Measurements from ENCODE around the gene LMBRD2.
"Not testable (repeated sequence)": the region's sequence is repeated elsewhere in the genome, so short reads cannot be mapped to it uniquely, and the experiment has no call there.

LMBRD2 gene

DNA sequence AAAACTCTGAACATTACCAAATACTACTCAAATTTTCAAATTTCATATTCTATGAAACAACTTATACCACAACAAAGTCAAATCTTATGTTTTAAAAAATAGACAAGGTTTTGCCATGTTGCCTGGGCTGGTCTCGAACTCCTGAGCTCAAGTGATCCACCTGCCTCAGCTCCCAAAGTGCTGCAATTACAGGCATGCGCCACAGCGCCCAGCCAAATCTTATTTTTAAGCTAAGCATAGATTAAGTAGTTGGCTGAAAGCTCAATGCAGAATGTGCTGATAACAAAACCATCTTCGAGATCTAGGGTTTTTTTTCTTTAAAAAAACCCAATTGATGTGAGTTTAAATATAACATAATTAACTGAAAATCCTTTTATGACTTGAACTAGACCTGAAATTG, 6.4 kb downstream of the LMBRD2 start:
- ChIA-PET CTCF (no interaction called here), POLR2A (no interaction called here)
- peaks cover 0 to 2% (median under 1%) of the 10 kb centered on the region in 5 experiments for H3K9me3 ChIP-seq (ENCODE audit: control extremely low read depth in 1 of 5, control insufficient read depth in 4 of 5, insufficient read depth in 2 of 5, low read depth in 1 of 5, low read length in 4 of 5)
- peaks cover 0 to 5% (median 5%) of the 10 kb centered on the region in 4 experiments for H3K4me1 ChIP-seq (ENCODE audit: control extremely low read depth in 1 of 4, control insufficient read depth in 4 of 4, insufficient read depth in 4 of 4, low read length in 3 of 4)
- H3K4me3 ChIP-seq (ENCODE audit: control insufficient read depth in 1 of 7, extremely low read depth in 1 of 7, insufficient read depth in 4 of 7, low read depth in 2 of 7, low read length in 6 of 7): no peak overlapping the region
- WGBS (ENCODE audit: insufficient coverage): 100% methylated on average over 1 of the region's 4 CpGs
- no peak overlapping the region for H3K27ac ChIP-seq (ENCODE audit: insufficient read depth in 1 of 2, low read depth in 1 of 2, low read length in 2 of 2, poor library complexity in 1 of 2, severe bottlenecking in 2 of 2)
- DNase-seq: peak in 1 of 3 donors; percentile 14
- no peaks in the 10 kb centered on the region for H3K27me3 ChIP-seq (replicated peaks in 2 of 5; ENCODE audit: control insufficient read depth in 4 of 5, insufficient read depth in 5 of 5, low read length in 4 of 5)
- H3K36me3 ChIP-seq (ENCODE audit: control insufficient read depth in 4 of 4, insufficient read depth in 4 of 4, low read length in 3 of 4): peaks cover 6 to 19% (median 10%) of the 10 kb centered on the region in 4 experiments

DNA sequence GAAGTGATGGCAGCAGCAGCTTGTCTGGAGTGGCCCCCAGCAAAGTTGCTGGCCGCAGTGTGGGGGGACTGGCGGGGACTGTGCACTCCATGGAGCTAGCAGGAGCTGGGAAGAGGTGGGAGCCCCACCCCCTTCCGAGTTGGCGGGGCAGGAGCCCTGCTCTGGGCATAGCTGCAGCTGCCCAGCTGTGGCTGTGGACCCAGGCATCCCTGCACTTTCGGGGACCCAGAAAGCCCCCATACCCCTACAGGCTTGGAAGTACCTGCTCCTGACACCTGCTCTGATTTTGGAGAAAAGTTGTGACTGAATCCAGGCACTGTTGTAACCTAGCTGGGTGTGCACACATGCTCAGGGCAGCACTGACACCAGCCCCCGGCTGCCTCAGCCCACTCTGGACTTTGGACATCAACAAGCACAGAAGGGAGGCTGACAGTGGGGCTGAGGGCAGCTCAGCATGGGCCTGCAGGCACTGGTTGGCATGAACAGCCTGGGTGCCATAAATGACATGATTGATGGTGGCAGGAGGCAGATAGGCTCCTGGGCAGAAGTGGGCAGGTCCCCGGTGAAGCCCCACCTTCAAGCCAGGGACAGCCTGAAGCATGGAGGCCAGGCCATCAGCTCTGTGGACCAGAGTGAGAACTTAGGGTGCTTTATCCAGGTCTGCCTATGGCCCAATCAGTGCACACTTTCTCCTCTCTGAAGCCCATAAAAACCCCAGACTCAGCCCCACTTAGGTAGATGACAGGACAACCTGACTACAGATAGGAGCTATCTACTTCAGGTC, 12.6 kb downstream of the LMBRD2 start:
- ChIA-PET POLR2A (interaction anchor here (0.6 kb wide), 1 partner anchor 65 kb away, joined by 3 read pairs; no protein-coding TSS in a partner anchor), CTCF (interaction anchor here (1.4 to 1.7 kb wide), 2 partner anchors 10 to 13 kb away, joined by 3 to 5 read pairs; partner anchors contain the start of genes LMBRD2 and SKP2)
- Histone ChIP-seq H3K36me3 (ENCODE audit: control insufficient read depth in 4 of 4, insufficient read depth in 4 of 4, low read length in 3 of 4) (peaks cover 12 to 36% (median 16%) of the 10 kb centered on the region in 4 experiments), H3K9me3 (ENCODE audit: control extremely low read depth in 1 of 5, control insufficient read depth in 4 of 5, insufficient read depth in 2 of 5, low read depth in 1 of 5, low read length in 4 of 5) (peaks cover 0 to 16% (median 12%) of the 10 kb centered on the region in 5 experiments), H3K27me3 (replicated peaks in 2 of 5; ENCODE audit: control insufficient read depth in 4 of 5, insufficient read depth in 5 of 5, low read length in 4 of 5) (no peaks in the 10 kb centered on the region), H3K27ac (ENCODE audit: insufficient read depth in 1 of 2, low read depth in 1 of 2, low read length in 2 of 2, poor library complexity in 1 of 2, severe bottlenecking in 2 of 2) (no peak overlapping the region), H3K4me1 (ENCODE audit: control extremely low read depth in 1 of 4, control insufficient read depth in 4 of 4, insufficient read depth in 4 of 4, low read length in 3 of 4) (no peaks in the 10 kb centered on the region), H3K4me3 (ENCODE audit: control insufficient read depth in 1 of 7, extremely low read depth in 1 of 7, insufficient read depth in 4 of 7, low read depth in 2 of 7, low read length in 6 of 7) (no peak overlapping the region)
- peak in 1 of 3 donors; percentile 5 for DNase-seq
- WGBS (ENCODE audit: insufficient coverage): 96% methylated on average over 3 of the region's 7 CpGs

DNA sequence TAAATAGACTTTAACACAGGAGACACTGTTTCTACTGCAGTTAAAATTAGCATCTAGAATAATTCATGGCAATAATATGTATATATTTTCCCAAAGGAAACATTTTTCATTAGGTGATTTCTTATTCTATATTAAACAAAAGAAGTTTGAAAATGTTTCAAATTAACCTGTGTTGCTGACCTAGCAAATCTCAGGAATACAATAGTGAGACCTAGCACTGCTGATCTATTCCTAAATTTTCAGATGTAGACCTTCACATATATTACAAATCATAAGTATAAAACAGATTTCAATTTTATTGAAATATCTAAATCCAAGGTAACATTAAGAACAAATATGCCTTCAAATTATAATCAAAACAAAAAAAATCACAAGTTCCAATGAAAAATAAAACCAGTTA, 15.1 kb downstream of the LMBRD2 start:
- H3K4me3 ChIP-seq (ENCODE audit: control insufficient read depth in 1 of 7, extremely low read depth in 1 of 7, insufficient read depth in 4 of 7, low read depth in 2 of 7, low read length in 6 of 7): no peak overlapping the region
- peaks cover 0 to 16% (median 14%) of the 10 kb centered on the region in 5 experiments for H3K9me3 ChIP-seq (ENCODE audit: control extremely low read depth in 1 of 5, control insufficient read depth in 4 of 5, insufficient read depth in 2 of 5, low read depth in 1 of 5, low read length in 4 of 5)
- no peaks in the 10 kb centered on the region for H3K4me1 ChIP-seq (ENCODE audit: control extremely low read depth in 1 of 4, control insufficient read depth in 4 of 4, insufficient read depth in 4 of 4, low read length in 3 of 4)
- H3K27ac ChIP-seq (ENCODE audit: insufficient read depth in 1 of 2, low read depth in 1 of 2, low read length in 2 of 2, poor library complexity in 1 of 2, severe bottlenecking in 2 of 2): no peak overlapping the region
- POLR2A ChIA-PET: no interaction called here
- CTCF ChIA-PET: interaction anchor here (1.4 kb wide), 1 partner anchor 13 kb away, joined by 5 read pairs; no protein-coding TSS in a partner anchor
- no peaks in the 10 kb centered on the region for H3K27me3 ChIP-seq (replicated peaks in 2 of 5; ENCODE audit: control insufficient read depth in 4 of 5, insufficient read depth in 5 of 5, low read length in 4 of 5)
- no peak for DNase-seq
- peaks cover 10 to 34% (median 14%) of the 10 kb centered on the region in 4 experiments for H3K36me3 ChIP-seq (ENCODE audit: control insufficient read depth in 4 of 4, insufficient read depth in 4 of 4, low read length in 3 of 4)

DNA sequence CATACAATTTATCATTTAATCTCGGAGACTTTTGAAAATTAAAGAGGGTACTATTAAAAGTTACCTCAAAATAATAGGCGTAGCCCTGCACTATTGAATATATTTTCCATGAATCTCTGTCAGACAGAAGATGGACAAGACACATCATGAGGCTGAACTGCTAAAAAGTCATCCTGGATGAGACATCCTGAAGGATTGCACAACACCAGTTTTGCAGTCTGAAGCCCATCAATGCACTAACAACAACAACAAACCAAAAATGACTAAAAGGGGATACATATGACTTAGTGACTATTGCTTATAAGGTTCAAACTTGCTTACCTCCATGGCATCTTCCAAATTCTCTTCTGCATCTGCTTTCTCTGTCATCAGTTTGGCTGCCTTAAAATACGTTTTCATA, 15.7 kb downstream of the LMBRD2 start:
- no peak overlapping the region for H3K27ac ChIP-seq (ENCODE audit: insufficient read depth in 1 of 2, low read depth in 1 of 2, low read length in 2 of 2, poor library complexity in 1 of 2, severe bottlenecking in 2 of 2)
- H3K4me3 ChIP-seq (ENCODE audit: control insufficient read depth in 1 of 7, extremely low read depth in 1 of 7, insufficient read depth in 4 of 7, low read depth in 2 of 7, low read length in 6 of 7): no peak overlapping the region
- ChIA-PET CTCF (interaction anchor here (1.4 kb wide), 1 partner anchor 13 kb away, joined by 5 read pairs; no protein-coding TSS in a partner anchor), POLR2A (no interaction called here)
- DNase-seq: no peak
- H3K4me1 ChIP-seq (ENCODE audit: control extremely low read depth in 1 of 4, control insufficient read depth in 4 of 4, insufficient read depth in 4 of 4, low read length in 3 of 4): no peaks in the 10 kb centered on the region
- peaks cover 0 to 18% (median 14%) of the 10 kb centered on the region in 5 experiments for H3K9me3 ChIP-seq (ENCODE audit: control extremely low read depth in 1 of 5, control insufficient read depth in 4 of 5, insufficient read depth in 2 of 5, low read depth in 1 of 5, low read length in 4 of 5)
- H3K36me3 ChIP-seq (ENCODE audit: control insufficient read depth in 4 of 4, insufficient read depth in 4 of 4, low read length in 3 of 4): peaks cover 9 to 31% (median 12%) of the 10 kb centered on the region in 4 experiments
- no peaks in the 10 kb centered on the region for H3K27me3 ChIP-seq (replicated peaks in 2 of 5; ENCODE audit: control insufficient read depth in 4 of 5, insufficient read depth in 5 of 5, low read length in 4 of 5)
- WGBS (ENCODE audit: insufficient coverage): 100% methylated on average over 2 of the region's 3 CpGs

DNA sequence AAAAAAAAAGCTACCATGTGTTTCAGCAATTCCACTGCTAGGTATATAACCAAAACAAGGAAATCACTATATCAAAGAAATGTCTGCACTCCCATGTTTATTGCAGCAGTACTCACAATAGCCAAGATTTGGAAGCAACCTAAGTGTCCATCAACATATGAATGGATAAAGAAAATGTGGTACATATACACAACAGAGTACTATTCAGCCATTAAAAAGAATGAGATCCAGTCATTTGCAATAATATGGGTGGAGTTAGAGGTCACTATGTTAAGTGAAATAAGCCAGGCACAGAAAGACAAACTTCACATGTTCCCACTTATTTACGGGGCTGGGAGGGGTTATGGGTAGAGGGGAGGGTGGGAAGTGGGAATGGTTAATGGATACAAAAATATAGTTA, 18.7 kb downstream of the LMBRD2 start:
- CTCF ChIA-PET; H3K27me3 ChIP-seq (replicated peaks in 2 of 5; ENCODE audit: control insufficient read depth in 4 of 5, insufficient read depth in 5 of 5, low read length in 4 of 5); DNase-seq; H3K27ac ChIP-seq (ENCODE audit: insufficient read depth in 1 of 2, low read depth in 1 of 2, low read length in 2 of 2, poor library complexity in 1 of 2, severe bottlenecking in 2 of 2); H3K4me1 ChIP-seq (ENCODE audit: control extremely low read depth in 1 of 4, control insufficient read depth in 4 of 4, insufficient read depth in 4 of 4, low read length in 3 of 4); H3K4me3 ChIP-seq (ENCODE audit: control insufficient read depth in 1 of 7, extremely low read depth in 1 of 7, insufficient read depth in 4 of 7, low read depth in 2 of 7, low read length in 6 of 7); POLR2A ChIA-PET: not testable (repeated sequence)
- no CpG with 5 or more reads among the region's 1 CpG for WGBS (ENCODE audit: insufficient coverage)
- H3K36me3 ChIP-seq (ENCODE audit: control insufficient read depth in 4 of 4, insufficient read depth in 4 of 4, low read length in 3 of 4): peaks cover 0 to 23% (median 7%) of the 10 kb centered on the region in 4 experiments
- peaks cover 1 to 19% (median 5%) of the 10 kb centered on the region in 5 experiments for H3K9me3 ChIP-seq (ENCODE audit: control extremely low read depth in 1 of 5, control insufficient read depth in 4 of 5, insufficient read depth in 2 of 5, low read depth in 1 of 5, low read length in 4 of 5)

DNA sequence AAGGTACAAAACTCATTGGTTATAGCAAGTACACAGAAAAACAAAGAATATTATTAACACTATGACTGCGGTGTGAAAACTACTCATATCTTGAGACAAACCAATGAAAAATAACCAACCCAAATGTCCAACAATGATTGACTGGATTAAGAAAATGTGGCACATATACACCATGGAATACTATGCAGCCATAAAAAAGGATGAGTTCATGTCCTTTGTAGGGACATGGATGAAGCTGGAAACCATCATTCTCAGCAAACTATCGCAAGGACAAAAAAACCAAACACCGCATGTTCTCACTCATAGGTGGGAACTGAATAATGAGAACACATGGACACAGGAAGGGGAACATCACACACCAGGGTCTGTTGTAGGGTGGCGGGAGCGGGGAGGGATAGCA, 22.0 kb downstream of the LMBRD2 start:
- POLR2A ChIA-PET: not testable (repeated sequence)

DNA sequence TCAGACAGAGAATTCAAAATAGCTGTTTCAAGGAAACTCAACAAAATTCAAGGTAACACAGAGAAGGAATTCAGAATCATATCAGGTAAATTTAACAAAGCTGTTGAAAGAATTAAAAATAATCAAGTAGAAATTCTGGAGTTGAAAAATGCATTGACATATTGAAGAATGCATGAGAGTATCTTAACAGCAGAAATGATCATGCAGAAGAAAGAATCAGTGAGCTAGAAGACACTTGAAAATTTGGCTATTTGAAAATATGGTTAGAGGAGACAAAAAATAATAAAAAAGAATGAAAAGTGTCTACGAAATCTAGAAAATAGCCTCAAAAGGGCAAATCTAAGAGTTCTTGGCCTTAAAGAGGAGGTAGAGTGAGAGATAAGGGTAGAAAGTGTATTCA, 22.9 kb downstream of the LMBRD2 start:
- Histone ChIP-seq H3K4me1 (ENCODE audit: control extremely low read depth in 1 of 4, control insufficient read depth in 4 of 4, insufficient read depth in 4 of 4, low read length in 3 of 4) (no peaks in the 10 kb centered on the region), H3K9me3 (ENCODE audit: control extremely low read depth in 1 of 5, control insufficient read depth in 4 of 5, insufficient read depth in 2 of 5, low read depth in 1 of 5, low read length in 4 of 5) (peaks cover 1 to 21% (median 9%) of the 10 kb centered on the region in 5 experiments), H3K36me3 (ENCODE audit: control insufficient read depth in 4 of 4, insufficient read depth in 4 of 4, low read length in 3 of 4) (peaks cover 4 to 26% (median 14%) of the 10 kb centered on the region in 4 experiments), H3K27ac (ENCODE audit: insufficient read depth in 1 of 2, low read depth in 1 of 2, low read length in 2 of 2, poor library complexity in 1 of 2, severe bottlenecking in 2 of 2) (no peak overlapping the region), H3K4me3 (ENCODE audit: control insufficient read depth in 1 of 7, extremely low read depth in 1 of 7, insufficient read depth in 4 of 7, low read depth in 2 of 7, low read length in 6 of 7) (no peak overlapping the region), H3K27me3 (replicated peaks in 2 of 5; ENCODE audit: control insufficient read depth in 4 of 5, insufficient read depth in 5 of 5, low read length in 4 of 5) (no peaks in the 10 kb centered on the region)
- CTCF ChIA-PET: no interaction called here
- DNase-seq: no peak
- WGBS (ENCODE audit: insufficient coverage): no CpG with 5 or more reads among the region's 1 CpG
- POLR2A ChIA-PET: no interaction called here

More for the DNA sequence above, 22.0 kb downstream of the LMBRD2 start:
- H3K27me3 ChIP-seq (replicated peaks in 2 of 5; ENCODE audit: control insufficient read depth in 4 of 5, insufficient read depth in 5 of 5, low read length in 4 of 5); H3K4me1 ChIP-seq (ENCODE audit: control extremely low read depth in 1 of 4, control insufficient read depth in 4 of 4, insufficient read depth in 4 of 4, low read length in 3 of 4); H3K27ac ChIP-seq (ENCODE audit: insufficient read depth in 1 of 2, low read depth in 1 of 2, low read length in 2 of 2, poor library complexity in 1 of 2, severe bottlenecking in 2 of 2); H3K4me3 ChIP-seq (ENCODE audit: control insufficient read depth in 1 of 7, extremely low read depth in 1 of 7, insufficient read depth in 4 of 7, low read depth in 2 of 7, low read length in 6 of 7); CTCF ChIA-PET; DNase-seq: not testable (repeated sequence)
- no CpG with 5 or more reads among the region's 5 CpGs for WGBS (ENCODE audit: insufficient coverage)
- H3K36me3 ChIP-seq (ENCODE audit: control insufficient read depth in 4 of 4, insufficient read depth in 4 of 4, low read length in 3 of 4): peaks cover 4 to 31% (median 14%) of the 10 kb centered on the region in 4 experiments
- H3K9me3 ChIP-seq (ENCODE audit: control extremely low read depth in 1 of 5, control insufficient read depth in 4 of 5, insufficient read depth in 2 of 5, low read depth in 1 of 5, low read length in 4 of 5): peaks cover 1 to 21% (median 9%) of the 10 kb centered on the region in 5 experiments
